Vagina (tissue), 2 donors: ENCODE data around the gene TRIP10.

Experiments used
- POLR2A ChIP-seq, 2 donors: fragments of 450-650 bp; IDR thresholded peaks; one replicate each; pipeline ENCODE4 v1.6.1; 2017; ENCODE audit warnings: antibody characterized with exemption in 2 of 2, mild to moderate bottlenecking in 2 of 2, moderate library complexity in 2 of 2
- TF ChIP-seq, protein P1 (sequence below), 3 experiments: fragments of 450-650 bp in 2 of 3; fragments of 200-600 bp in 1 of 3; sonication (generic) in 1 of 3; IDR thresholded peaks; one replicate each; pipeline ENCODE4 v1.5.1; 2017 to 2019; ENCODE audit warnings: antibody characterized with exemption in 3 of 3, mild to moderate bottlenecking in 2 of 3, moderate library complexity in 2 of 3

DNA sequence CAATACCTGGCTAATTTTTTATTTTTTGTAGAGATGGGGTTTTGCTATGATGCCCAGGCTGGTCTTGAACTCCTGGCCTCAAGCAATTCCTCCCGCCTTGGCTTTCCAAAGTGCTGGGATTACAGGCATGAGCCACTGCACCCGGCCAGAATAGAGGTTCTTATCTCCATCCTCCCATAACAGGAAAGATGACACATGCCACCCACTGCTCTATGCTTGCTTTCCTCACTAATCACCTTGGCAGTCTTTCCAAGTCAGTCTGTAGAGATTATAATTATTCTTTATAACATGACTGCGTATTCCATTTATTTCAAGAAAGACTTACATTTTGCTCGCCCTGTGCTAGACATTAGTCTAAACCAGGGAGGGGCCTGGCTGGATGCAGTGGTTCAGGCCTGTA, 39.7 kb downstream of the TRIP10 start:
- TF ChIP-seq, protein P1, sequence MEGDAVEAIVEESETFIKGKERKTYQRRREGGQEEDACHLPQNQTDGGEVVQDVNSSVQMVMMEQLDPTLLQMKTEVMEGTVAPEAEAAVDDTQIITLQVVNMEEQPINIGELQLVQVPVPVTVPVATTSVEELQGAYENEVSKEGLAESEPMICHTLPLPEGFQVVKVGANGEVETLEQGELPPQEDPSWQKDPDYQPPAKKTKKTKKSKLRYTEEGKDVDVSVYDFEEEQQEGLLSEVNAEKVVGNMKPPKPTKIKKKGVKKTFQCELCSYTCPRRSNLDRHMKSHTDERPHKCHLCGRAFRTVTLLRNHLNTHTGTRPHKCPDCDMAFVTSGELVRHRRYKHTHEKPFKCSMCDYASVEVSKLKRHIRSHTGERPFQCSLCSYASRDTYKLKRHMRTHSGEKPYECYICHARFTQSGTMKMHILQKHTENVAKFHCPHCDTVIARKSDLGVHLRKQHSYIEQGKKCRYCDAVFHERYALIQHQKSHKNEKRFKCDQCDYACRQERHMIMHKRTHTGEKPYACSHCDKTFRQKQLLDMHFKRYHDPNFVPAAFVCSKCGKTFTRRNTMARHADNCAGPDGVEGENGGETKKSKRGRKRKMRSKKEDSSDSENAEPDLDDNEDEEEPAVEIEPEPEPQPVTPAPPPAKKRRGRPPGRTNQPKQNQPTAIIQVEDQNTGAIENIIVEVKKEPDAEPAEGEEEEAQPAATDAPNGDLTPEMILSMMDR (IDR thresholded peaks at IDR 0.05), result no peak
- no peak for TF ChIP-seq POLR2A (IDR thresholded peaks at IDR 0.05)
